Measurements from ENCODE around the gene IGFN1.

The IGFN1 gene

GRCh38 chr1:201266774-201267173 is 76.2 kb downstream of the IGFN1 start:
- no peak for TF ChIP-seq CTCF (IDR thresholded peaks at IDR 0.05; ENCODE audit: low read depth, low read length)
- no peak overlapping the region for H3K4me3 ChIP-seq (ENCODE audit: low read depth, low read length)

- H3K4me3 ChIP-seq (ENCODE audit: low read depth, low read length), result no peak overlapping the region
- TF ChIP-seq CTCF (IDR thresholded peaks at IDR 0.05; ENCODE audit: low read depth, low read length), result no peak
These were observed 77.0 kb downstream of the IGFN1 start for GRCh38 chr1:201267481-201268229.

GRCh38 chr1:201268604-201269151 is 78.1 kb downstream of the IGFN1 start:
- no peak overlapping the region for H3K4me3 ChIP-seq (ENCODE audit: low read depth, low read length)
- TF ChIP-seq CTCF (IDR thresholded peaks at IDR 0.05; ENCODE audit: low read depth, low read length), result no peak

- no peak for TF ChIP-seq CTCF (IDR thresholded peaks at IDR 0.05; ENCODE audit: low read depth, low read length)
- no peak overlapping the region for H3K4me3 ChIP-seq (ENCODE audit: low read depth, low read length)
These were observed 78.7 kb downstream of the IGFN1 start for GRCh38 chr1:201269281-201269680.

- no peak for TF ChIP-seq CTCF (IDR thresholded peaks at IDR 0.05; ENCODE audit: low read depth, low read length)
- H3K4me3 ChIP-seq (ENCODE audit: low read depth, low read length), result no peak overlapping the region
These were observed 79.3 kb downstream of the IGFN1 start for GRCh38 chr1:201269900-201270410.

GRCh38 chr1:201270616-201271390 is 80.2 kb downstream of the IGFN1 start:
- no peak for TF ChIP-seq CTCF (IDR thresholded peaks at IDR 0.05; ENCODE audit: low read depth, low read length)
- H3K4me3 ChIP-seq (ENCODE audit: low read depth, low read length), result no peak overlapping the region

- no peak overlapping the region for H3K4me3 ChIP-seq (ENCODE audit: low read depth, low read length)
- no peak for TF ChIP-seq CTCF (IDR thresholded peaks at IDR 0.05; ENCODE audit: low read depth, low read length)
These were observed 82.2 kb downstream of the IGFN1 start for GRCh38 chr1:201272799-201273198.

All from WI38 (cell line).